Transverse colon (tissue), 4 donors: ENCODE results near the gene GPER1.

Experiments
- EP300 ChIP-seq: sonication (generic); formaldehyde crosslinking; IDR thresholded peaks from one replicate; pipeline ENCODE4 v1.6.1; 2017; ENCODE audit warnings: antibody characterized with exemption, low read depth
- POLR2A ChIP-seq: fragments of 450-650 bp; IDR thresholded peaks from one replicate; pipeline ENCODE4 v1.6.1; 2016; ENCODE audit warnings: antibody characterized with exemption, mild to moderate bottlenecking, moderate library complexity
- POLR2AphosphoS5 ChIP-seq, 3 donors: sonication (generic); formaldehyde crosslinking; IDR thresholded peaks; one replicate each; pipeline ENCODE4 v1.6.1; 2016; ENCODE audit warnings: antibody characterized with exemption in 3 of 3
- TF ChIP-seq, protein P1 (sequence below), 5 experiments: fragments of 200-600 bp in 3 of 5; fragments of 450-650 bp in 2 of 5; sonication (generic) in 3 of 5; IDR thresholded peaks; 1 replicate in 2 of 5; 2 replicates in 3 of 5; pipeline ENCODE4 v1.5.1; 2016 to 2017; ENCODE audit warnings: antibody characterized with exemption in 5 of 5, inconsistent platforms in 3 of 5, mild to moderate bottlenecking in 2 of 5, moderate library complexity in 1 of 5

DNA sequence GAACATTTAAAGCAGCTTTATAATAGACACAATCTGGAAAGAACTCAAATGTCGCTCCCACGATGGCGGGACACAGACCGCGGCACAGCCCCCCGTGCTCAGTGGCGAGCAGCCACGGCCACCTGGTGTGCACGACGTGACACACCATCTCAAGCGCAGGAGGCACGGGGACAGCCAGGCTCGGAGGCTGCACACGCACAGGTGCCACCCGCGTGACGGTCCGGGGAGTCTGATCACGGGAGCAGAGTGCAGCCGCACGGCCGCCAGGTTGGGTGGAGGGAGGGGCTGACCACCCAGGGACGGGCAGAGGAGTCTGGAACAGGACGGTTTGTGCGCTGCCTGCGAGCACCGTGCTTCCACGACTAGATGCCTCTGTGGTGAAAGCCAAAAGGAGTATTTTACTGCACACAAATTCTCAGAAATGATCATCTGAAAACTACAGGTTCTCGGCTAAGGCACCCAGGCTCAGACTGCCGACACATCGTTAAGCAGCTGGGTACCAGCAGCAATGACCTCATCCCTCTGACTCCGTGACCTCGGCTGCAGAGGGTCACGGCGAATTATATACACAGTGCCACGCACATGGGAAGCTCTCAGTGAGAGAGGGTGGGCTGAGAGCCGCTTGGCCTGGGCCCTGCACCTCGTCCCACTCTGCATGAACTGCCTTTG, 7.5 kb upstream of the GPER1 start:
- TF ChIP-seq, protein P1, sequence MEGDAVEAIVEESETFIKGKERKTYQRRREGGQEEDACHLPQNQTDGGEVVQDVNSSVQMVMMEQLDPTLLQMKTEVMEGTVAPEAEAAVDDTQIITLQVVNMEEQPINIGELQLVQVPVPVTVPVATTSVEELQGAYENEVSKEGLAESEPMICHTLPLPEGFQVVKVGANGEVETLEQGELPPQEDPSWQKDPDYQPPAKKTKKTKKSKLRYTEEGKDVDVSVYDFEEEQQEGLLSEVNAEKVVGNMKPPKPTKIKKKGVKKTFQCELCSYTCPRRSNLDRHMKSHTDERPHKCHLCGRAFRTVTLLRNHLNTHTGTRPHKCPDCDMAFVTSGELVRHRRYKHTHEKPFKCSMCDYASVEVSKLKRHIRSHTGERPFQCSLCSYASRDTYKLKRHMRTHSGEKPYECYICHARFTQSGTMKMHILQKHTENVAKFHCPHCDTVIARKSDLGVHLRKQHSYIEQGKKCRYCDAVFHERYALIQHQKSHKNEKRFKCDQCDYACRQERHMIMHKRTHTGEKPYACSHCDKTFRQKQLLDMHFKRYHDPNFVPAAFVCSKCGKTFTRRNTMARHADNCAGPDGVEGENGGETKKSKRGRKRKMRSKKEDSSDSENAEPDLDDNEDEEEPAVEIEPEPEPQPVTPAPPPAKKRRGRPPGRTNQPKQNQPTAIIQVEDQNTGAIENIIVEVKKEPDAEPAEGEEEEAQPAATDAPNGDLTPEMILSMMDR (IDR thresholded peaks at IDR 0.05) = no peak
- TF ChIP-seq EP300 (no peak), POLR2AphosphoS5 (IDR thresholded peaks at IDR 0.05) (no peak), POLR2A (no peak)
